Fibroblast of pulmonary artery (primary cell): ENCODE data around the gene LEFTY1.

Experiments used
- DNase-seq: peaks from one replicate; pipeline ENCODE4 v3.0.0-alpha.2; 2010; ENCODE audit warnings: low read depth
- H3K4me3 ChIP-seq: replicated peaks from 2 replicates; pipeline ENCODE4 v1.5.1; 2011; ENCODE audit warnings: low read depth, mild to moderate bottlenecking, control low read depth, low read length, moderate library complexity
- TF ChIP-seq, protein P1 (sequence below): IDR thresholded peaks from 2 replicates; pipeline ENCODE4 v1.5.1; 2011; ENCODE audit warnings: mild to moderate bottlenecking, control low read depth, low read length, inconsistent platforms; ENCODE audit errors: missing control alignments

Gene LEFTY1

DNA sequence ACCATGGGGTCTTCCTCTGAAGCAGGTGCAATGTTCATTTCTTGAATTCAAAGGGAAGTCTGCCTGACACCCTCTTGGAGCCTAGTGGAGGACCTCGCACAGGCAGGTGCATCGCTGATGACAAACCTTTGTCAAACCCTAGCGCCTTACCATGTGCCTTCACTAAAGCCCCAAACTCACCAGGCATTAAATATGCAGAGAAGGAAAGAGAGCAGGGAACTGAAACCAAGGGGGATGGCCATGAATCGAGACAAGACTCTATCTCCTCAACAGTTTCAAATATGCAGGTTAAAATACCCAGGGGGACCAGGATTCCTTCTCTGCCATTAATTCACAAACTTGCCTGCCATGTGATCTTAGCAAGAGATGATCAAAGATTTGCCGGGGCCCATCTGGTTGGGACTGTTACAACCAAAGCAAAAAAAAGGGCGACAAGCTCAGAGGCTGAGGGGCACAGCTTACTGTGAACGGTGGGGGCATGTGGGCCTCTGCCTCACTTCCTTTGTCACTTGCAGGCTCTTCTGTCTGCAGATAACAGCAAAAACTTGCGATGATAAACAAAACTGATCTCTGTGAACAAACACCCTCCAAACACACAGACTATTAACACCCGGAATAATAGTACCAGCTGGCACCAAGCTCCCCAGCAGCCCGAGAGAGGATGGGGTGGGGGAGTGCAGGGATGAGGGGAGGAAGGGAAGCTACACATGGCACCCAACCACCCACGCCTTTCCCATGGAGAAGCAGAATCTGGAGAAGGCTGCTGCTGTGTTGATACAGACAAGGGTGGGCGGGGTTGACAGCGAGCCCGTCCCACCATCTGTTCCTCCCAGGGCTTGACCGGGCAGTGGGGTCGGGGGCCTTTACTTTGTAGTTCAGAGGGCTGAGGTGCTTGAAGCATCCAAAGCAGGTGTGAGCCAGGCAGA is 40.7 kb downstream of the LEFTY1 start:
- DNase-seq = peak; percentile 36
- no peak overlapping the region for H3K4me3 ChIP-seq

DNA sequence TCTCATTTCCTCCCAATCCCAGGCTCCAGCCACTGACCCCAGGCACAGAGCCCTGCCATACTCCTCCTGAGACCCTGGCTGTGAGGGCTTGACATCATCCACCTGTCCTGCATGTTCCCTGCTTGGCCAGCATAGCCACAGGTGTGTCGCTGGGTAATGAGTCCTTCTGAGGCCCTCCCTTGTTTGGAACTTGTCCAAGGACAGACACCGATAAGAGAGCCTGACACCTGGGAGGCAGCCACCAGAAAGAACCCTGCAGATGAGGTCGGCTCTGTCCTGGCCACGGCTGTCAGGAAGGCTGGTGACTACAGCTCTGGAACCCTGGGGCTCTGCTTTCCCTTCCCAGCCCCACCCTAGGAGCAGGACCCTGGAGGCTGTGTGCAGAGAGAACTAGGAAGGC is 41.3 kb downstream of the LEFTY1 start:
- TF ChIP-seq, protein P1, sequence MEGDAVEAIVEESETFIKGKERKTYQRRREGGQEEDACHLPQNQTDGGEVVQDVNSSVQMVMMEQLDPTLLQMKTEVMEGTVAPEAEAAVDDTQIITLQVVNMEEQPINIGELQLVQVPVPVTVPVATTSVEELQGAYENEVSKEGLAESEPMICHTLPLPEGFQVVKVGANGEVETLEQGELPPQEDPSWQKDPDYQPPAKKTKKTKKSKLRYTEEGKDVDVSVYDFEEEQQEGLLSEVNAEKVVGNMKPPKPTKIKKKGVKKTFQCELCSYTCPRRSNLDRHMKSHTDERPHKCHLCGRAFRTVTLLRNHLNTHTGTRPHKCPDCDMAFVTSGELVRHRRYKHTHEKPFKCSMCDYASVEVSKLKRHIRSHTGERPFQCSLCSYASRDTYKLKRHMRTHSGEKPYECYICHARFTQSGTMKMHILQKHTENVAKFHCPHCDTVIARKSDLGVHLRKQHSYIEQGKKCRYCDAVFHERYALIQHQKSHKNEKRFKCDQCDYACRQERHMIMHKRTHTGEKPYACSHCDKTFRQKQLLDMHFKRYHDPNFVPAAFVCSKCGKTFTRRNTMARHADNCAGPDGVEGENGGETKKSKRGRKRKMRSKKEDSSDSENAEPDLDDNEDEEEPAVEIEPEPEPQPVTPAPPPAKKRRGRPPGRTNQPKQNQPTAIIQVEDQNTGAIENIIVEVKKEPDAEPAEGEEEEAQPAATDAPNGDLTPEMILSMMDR = no peak
- DNase-seq = no peak
- no peak overlapping the region for H3K4me3 ChIP-seq

More for the DNA sequence above, 40.7 kb downstream of the LEFTY1 start:
- TF ChIP-seq, protein P1 = no peak

DNA sequence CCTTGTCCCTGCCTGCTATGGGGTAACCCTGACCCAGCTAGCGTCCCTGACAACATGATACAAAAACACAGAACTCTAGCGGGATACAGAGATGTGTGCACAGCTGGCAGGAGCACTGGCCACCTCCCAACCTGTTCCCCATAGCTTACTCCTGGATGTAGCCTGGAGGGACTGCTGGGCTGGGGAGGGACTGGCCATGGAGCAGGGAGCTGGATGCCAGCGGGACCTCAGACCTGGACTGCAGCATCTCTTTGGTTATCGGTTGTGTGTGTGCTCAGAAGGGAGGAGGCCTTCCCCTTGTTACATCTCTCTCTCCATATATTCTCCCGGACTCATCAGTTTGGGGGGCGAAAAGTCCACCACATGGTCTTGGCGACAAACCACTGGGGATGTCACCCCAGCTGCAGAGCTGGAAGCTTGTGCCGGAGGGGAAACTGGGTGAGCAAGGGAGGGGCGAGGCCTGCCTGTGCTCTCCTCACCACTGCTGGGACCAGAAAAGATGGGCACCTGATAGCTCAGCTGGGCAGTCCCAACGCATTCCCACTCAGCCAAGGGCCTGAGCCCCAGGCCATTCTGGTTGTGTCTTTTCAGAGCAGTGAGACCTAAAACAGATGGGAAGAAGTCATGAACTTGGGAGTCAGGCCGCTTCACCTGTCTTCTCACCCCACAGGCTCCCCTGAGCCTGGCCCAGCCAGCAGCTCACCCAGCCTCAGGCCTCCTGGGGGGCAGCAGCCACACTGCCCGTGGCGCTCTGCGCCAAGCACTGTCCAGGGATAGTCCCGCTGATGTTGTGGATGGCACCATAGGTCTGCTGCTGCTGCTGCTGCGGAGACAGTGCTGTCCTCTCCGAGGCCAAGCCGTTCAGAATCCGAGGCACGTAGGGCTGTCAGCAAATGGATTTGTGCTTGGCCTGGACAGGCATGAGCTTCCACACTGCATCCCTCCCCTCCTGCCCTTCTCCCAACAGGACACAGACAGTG is 42.3 kb downstream of the LEFTY1 start:
- DNase-seq = no peak
- TF ChIP-seq, protein P1 = no peak
- no peak overlapping the region for H3K4me3 ChIP-seq

DNA sequence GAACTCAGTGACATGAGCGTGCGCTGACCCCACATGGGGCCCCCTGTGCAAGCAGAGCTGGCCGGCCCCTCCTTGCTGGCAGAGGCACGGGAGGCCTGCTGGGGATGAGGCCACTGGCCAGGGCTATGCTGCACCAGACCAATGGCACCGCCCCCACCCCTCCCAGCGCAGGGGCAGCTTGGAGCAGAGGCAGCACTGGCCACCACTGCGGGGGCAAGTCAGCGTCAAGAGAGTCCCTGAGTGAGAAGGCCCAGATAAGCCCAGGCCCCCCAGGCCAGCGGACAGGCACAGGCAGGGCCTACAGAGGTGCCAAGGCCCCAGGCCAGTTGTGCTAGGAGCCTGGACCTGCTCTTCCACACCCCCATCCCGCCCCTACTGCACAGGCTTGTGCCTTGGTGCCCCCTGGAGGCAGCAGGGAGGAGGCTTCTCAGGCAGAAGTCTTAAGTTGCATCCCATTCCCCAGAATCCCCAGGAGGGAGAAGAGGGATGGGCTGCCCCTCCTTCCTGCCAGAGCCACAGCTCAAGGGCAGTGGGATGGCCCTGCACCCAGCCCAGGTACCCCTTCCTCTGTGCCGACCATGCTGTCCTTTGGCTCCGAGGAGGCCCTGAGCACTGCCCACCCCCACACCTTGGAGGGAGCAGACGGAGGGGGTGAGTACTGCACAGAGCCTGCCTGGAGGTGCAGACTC is 43.2 kb downstream of the LEFTY1 start:
- TF ChIP-seq, protein P1 = peak; percentile 82
- DNase-seq = peak; percentile 87
- no peak overlapping the region for H3K4me3 ChIP-seq

DNA sequence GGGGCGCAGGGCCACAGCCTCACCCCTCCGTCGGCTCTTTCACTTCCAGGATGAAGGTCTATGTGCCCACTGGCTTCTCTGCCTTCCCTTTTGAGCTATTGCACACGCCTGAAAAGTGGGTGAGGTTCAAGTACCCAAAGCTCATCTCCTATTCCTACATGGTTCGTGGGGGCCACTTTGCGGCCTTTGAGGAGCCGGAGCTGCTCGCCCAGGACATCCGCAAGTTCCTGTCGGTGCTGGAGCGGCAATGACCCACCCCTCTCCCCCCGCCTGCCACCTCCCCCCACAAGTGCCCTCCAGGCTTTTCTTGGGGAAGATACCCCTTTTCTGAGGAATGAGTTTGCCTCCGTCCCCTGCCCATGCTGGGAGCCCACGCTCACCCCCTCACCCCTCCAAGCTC is 43.8 kb downstream of the LEFTY1 start:
- TF ChIP-seq, protein P1 = no peak

DNA sequence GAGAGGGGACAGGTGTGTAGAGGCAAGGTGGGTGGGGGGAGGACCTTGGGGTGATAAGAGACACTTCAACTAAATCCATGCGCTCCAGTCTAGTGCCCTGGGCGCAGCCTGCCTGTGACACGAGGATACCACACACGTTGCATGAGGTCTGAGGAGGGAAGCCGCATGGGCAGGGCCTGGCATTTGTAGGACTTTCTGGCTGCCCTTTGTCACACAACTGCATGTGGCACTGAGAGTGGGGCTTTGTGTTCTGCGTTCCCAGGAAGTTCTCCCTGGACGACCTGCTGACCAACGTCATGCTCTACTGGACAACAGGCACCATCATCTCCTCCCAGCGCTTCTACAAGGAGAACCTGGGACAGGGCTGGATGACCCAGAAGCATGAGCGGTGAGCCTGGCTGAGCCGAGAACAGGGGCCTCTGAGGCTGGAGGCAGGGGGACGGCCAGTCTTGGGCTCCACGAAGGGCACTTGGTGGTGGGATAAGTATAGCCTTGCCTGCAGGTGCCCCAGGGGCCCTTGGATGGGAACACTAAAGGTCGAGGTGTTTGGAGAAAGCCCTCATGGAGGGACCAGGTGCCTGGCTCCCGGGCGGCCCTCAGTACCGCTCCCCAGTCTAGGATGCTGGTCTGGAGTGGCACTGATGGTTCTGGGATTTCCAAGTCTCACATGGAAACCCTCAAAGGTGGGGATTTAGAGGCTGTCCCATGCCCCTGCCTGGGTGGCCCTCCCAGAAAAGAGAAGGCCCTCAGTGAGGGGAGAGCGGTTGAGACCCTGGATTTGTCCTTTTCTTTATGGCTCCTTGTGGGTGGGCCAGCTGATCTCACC is 44.5 kb downstream of the LEFTY1 start:
- H3K4me3 ChIP-seq = no peak overlapping the region
- TF ChIP-seq, protein P1 = no peak
- DNase-seq = no peak

More for the DNA sequence above, 43.8 kb downstream of the LEFTY1 start:
- H3K4me3 ChIP-seq = no peak overlapping the region
- no peak for DNase-seq
